KMS-11 (cell line): ENCODE results near the gene TULP4.
"Not testable (repeated sequence)": the region's sequence is repeated elsewhere in the genome, so short reads cannot be mapped to it uniquely, and the experiment has no call there.

Experiments
- H2AFZ ChIP-seq: fragments of 200-600 bp; sonication (generic); 2 replicates; pipeline ENCODE4 v1.6.1; 2016; ENCODE audit warnings: antibody characterized with exemption, mixed run types, low read depth
- H3K27ac ChIP-seq: fragments of 200-600 bp; sonication (generic); 2 replicates; pipeline ENCODE4 v1.6.1; 2016; ENCODE audit warnings: mild to moderate bottlenecking, mixed run types
- H3K27me3 ChIP-seq: fragments of 200-600 bp; sonication (generic); 2 replicates; pipeline ENCODE4 v1.6.1; 2017; ENCODE audit warnings: mild to moderate bottlenecking, low read depth, mixed run types, moderate library complexity; ENCODE audit not compliant: insufficient read depth
- H3K36me3 ChIP-seq: fragments of 200-600 bp; sonication (generic); 2 replicates; pipeline ENCODE4 v1.6.1; 2017; ENCODE audit warnings: mild to moderate bottlenecking, mixed run types; ENCODE audit not compliant: insufficient read depth
- H3K4me1 ChIP-seq: fragments of 200-600 bp; sonication (generic); 2 replicates; pipeline ENCODE4 v1.6.1; 2016; ENCODE audit warnings: mild to moderate bottlenecking, low read depth, mixed run types; ENCODE audit not compliant: poor library complexity, severe bottlenecking
- H3K4me2 ChIP-seq: fragments of 200-600 bp; sonication (generic); 2 replicates; pipeline ENCODE4 v1.7.0; 2016; ENCODE audit warnings: mild to moderate bottlenecking, mixed run types
- H3K4me3 ChIP-seq: fragments of 200-600 bp; sonication (generic); IDR thresholded peaks from 2 replicates; pipeline ENCODE4 v1.6.1; 2017; ENCODE audit warnings: low read depth, low read length, mixed read lengths; ENCODE audit not compliant: insufficient read depth
- H3K79me2 ChIP-seq: fragments of 200-600 bp; sonication (generic); 2 replicates; pipeline ENCODE4 v1.6.1; 2016; ENCODE audit warnings: low read depth, mixed run types; ENCODE audit not compliant: insufficient read depth
- H3K9ac ChIP-seq: fragments of 200-600 bp; sonication (generic); 2 replicates; pipeline ENCODE4 v1.6.1; 2016; ENCODE audit warnings: mild to moderate bottlenecking, mixed run types
- H4K20me1 ChIP-seq: fragments of 200-600 bp; sonication (generic); 2 replicates; pipeline ENCODE4 v1.6.1; 2016; ENCODE audit warnings: mild to moderate bottlenecking, mixed run types; ENCODE audit not compliant: insufficient read depth
- TF ChIP-seq, protein P1 (sequence below): fragments of 200-600 bp; sonication (generic); conservative IDR thresholded peaks from 2 replicates; pipeline ENCODE4 v1.6.1; 2017; ENCODE audit warnings: low read depth, mild to moderate bottlenecking, antibody characterized with exemption, low read length, moderate library complexity, mixed read lengths

TULP4 gene

DNA sequence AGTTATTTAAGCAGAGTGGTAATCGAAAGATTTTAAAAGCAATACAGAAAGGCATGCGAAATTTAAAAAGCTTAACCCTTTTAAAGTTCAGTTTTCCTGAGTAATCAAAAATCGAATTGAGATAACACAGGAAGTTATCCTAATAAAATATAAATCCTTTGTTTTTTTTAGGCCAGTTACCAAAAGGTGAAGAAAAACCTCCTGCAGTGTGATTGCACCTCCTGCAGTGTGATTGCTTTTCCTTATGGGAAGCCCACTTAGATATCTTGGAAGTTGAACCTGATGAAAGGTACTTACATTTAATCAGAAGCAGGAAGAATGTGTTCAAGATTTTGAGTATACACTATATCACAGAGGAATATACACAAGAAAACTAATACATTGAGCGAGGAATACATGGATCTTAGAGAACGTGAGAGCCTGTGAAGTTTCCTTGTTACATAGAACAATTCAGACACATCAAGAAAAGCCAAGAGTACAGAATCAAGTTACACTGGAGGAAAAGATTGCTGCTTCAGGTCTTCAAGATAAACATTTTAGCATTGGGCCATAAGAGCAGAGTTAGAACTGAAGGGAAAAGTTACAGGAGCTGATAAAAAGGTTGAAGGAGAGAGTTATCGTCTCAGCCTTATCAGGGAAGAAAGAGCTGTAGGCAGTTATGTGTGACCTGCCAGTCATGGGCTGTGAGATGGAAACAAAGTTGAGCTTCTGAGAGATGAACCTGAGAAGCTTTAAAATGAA lies 240.0 kb downstream of the TULP4 start:
- H3K9ac ChIP-seq = no peak overlapping the region
- H3K27ac ChIP-seq = no peak overlapping the region
- H3K4me1 ChIP-seq = peaks cover 21% of the 10 kb centered on the region
- TF ChIP-seq, protein P1, sequence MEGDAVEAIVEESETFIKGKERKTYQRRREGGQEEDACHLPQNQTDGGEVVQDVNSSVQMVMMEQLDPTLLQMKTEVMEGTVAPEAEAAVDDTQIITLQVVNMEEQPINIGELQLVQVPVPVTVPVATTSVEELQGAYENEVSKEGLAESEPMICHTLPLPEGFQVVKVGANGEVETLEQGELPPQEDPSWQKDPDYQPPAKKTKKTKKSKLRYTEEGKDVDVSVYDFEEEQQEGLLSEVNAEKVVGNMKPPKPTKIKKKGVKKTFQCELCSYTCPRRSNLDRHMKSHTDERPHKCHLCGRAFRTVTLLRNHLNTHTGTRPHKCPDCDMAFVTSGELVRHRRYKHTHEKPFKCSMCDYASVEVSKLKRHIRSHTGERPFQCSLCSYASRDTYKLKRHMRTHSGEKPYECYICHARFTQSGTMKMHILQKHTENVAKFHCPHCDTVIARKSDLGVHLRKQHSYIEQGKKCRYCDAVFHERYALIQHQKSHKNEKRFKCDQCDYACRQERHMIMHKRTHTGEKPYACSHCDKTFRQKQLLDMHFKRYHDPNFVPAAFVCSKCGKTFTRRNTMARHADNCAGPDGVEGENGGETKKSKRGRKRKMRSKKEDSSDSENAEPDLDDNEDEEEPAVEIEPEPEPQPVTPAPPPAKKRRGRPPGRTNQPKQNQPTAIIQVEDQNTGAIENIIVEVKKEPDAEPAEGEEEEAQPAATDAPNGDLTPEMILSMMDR = no peak
- no peak overlapping the region for H2AFZ ChIP-seq
- H4K20me1 ChIP-seq = no peaks in the 10 kb centered on the region
- H3K36me3 ChIP-seq = no peaks in the 10 kb centered on the region
- peaks cover 32% of the 10 kb centered on the region; the same call in 1 of the 2 replicates for H3K27me3 ChIP-seq
- no peak overlapping the region for H3K4me3 ChIP-seq
- no peaks in the 10 kb centered on the region for H3K79me2 ChIP-seq
- peak overlapping the region; percentile 0; the same call in 1 of the 2 replicates for H3K4me2 ChIP-seq

DNA sequence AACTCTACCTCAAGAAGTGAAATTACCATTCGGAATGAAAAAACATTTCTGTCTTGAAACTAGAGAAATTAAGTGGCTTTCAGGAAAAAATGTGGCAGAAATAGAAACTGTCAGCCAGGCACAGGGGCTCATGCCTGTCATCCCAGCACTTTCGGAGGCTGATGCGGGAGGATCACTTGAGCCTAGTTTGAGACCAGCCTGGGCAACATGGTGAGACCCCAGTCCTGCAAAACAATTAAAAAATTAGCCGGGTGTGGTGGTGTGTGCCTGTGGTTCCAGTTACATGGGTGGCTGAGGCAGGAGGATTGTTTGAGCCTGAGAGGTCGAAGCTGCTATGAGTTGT lies 240.5 kb downstream of the TULP4 start:
- Histone ChIP-seq H2AFZ (no peak overlapping the region), H3K27ac (no peak overlapping the region), H3K4me2 (no peak overlapping the region), H3K36me3 (no peaks in the 10 kb centered on the region), H3K9ac (no peak overlapping the region), H3K4me3 (no peak overlapping the region), H3K79me2 (no peaks in the 10 kb centered on the region), H3K27me3 (peaks cover 32% of the 10 kb centered on the region; the same call in 1 of the 2 replicates), H4K20me1 (no peaks in the 10 kb centered on the region), H3K4me1 (peaks cover 21% of the 10 kb centered on the region)
- TF ChIP-seq, protein P1 = no peak

DNA sequence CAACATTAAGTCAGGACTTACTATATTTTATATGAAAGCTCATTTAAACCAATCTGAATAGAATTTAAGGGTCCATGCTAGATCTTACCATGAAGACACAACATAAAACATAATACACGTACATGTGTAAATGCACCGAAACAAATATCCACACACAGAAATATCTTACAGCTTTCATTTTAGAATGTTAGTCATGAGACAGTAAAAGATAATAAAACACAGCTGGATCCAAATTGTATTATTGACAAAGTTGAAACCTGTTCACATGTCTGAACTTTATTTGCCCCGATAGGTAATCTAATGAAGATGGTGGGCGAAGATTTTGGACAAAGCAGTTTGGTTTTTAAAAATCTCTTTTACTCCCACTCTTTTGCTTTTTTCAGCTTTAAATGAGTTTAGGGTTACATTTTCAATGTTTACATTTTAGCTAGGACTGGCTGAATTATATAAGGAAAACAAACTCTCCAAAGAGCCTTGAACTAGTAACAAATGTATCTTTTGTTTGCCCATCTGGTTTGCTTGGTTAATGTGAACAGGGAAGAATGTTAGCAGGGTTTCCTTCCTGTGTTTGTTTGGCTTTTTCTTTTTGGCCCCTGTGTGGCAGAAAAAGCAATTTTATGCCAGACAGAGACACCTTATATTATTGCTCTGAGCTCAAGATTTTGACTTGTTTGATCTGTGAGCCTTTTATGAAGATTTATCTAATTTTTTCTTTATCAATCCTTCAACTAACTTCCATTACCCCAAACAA lies 242.5 kb downstream of the TULP4 start:
- Histone ChIP-seq H3K36me3 (no peaks in the 10 kb centered on the region), H3K4me2 (no peak overlapping the region), H2AFZ (no peak overlapping the region), H3K4me3 (no peak overlapping the region), H3K27me3 (peaks cover 30% of the 10 kb centered on the region; the same call in 1 of the 2 replicates), H4K20me1 (no peaks in the 10 kb centered on the region), H3K9ac (no peak overlapping the region), H3K4me1 (peaks cover 29% of the 10 kb centered on the region), H3K79me2 (no peaks in the 10 kb centered on the region), H3K27ac (no peak overlapping the region)
- TF ChIP-seq, protein P1 = no peak

DNA sequence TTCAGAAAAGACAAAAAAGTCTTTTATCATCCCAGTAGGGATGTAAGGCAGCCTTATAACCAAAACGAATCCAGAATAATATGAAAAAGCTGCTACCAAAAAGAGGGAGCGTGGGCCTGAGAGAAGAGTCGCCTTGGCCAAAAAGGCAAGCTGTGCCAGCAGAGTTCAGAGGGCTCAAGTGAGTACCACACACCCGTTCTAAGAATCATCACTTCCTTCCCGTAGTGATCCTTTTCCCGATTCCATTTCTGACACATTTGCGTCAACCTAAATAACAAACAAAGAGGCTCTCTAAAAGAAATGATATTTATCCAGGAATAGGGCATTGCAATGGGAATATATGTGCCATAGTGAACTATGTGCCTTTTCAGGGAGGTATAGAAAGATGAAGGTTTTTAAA lies 243.8 kb downstream of the TULP4 start:
- Histone ChIP-seq H3K27ac (no peak overlapping the region), H4K20me1 (no peaks in the 10 kb centered on the region), H3K36me3 (no peaks in the 10 kb centered on the region), H3K4me1 (peaks cover 30% of the 10 kb centered on the region), H2AFZ (no peak overlapping the region), H3K27me3 (peaks cover 28% of the 10 kb centered on the region; the same call in 1 of the 2 replicates), H3K4me3 (no peak overlapping the region), H3K79me2 (peaks cover 5% of the 10 kb centered on the region), H3K4me2 (no peak overlapping the region), H3K9ac (no peak overlapping the region)
- TF ChIP-seq, protein P1 = no peak

DNA sequence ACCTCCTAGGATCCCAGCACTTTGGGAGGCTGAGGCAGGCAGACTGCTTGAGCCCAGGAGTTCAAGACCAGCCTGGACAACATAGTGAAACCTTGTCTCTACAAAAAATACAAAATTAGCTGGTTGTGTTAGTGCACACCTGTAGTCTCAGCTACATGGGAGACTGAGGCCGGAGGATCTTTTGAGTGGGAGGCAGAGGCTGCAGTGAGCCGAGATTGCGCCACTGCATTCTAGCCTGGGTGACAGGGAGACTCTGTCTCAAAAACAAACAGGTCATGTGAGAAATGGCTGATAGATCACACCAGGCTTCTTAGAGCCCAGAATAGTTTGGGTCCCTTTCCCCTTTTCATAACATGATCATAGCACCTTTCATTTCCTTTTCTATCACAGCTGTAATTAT lies 244.8 kb downstream of the TULP4 start:
- peaks cover 15% of the 10 kb centered on the region for H3K79me2 ChIP-seq
- H3K4me2 ChIP-seq, H4K20me1 ChIP-seq, H3K27ac ChIP-seq, H3K4me3 ChIP-seq, H2AFZ ChIP-seq, H3K9ac ChIP-seq, H3K36me3 ChIP-seq: not testable (repeated sequence)
- peaks cover 29% of the 10 kb centered on the region for H3K4me1 ChIP-seq
- H3K27me3 ChIP-seq = peaks cover 18% of the 10 kb centered on the region; the same call in 1 of the 2 replicates
